HL-60/S4 (cell line): ENCODE measurements around the gene GAS1.

Experiments used
- in situ Hi-C: fragments of 300-500 bp; cut with MboI; formaldehyde crosslinking; loops from 2 replicates; pipeline ENCODE4 v1.14.3; 2022; ENCODE audit warnings: low sequenced_read_pairs

Gene GAS1

GRCh38 chr9:86926145-86926544 is 21.2 kb downstream of the GAS1 start:
- in situ Hi-C loops, result no loop called here

GRCh38 chr9:86925686-86926085 is 21.6 kb downstream of the GAS1 start:
- in situ Hi-C loops, result no loop called here

GRCh38 chr9:86924206-86924605 is 23.1 kb downstream of the GAS1 start:
- in situ Hi-C loops, result no loop called here

DNA sequence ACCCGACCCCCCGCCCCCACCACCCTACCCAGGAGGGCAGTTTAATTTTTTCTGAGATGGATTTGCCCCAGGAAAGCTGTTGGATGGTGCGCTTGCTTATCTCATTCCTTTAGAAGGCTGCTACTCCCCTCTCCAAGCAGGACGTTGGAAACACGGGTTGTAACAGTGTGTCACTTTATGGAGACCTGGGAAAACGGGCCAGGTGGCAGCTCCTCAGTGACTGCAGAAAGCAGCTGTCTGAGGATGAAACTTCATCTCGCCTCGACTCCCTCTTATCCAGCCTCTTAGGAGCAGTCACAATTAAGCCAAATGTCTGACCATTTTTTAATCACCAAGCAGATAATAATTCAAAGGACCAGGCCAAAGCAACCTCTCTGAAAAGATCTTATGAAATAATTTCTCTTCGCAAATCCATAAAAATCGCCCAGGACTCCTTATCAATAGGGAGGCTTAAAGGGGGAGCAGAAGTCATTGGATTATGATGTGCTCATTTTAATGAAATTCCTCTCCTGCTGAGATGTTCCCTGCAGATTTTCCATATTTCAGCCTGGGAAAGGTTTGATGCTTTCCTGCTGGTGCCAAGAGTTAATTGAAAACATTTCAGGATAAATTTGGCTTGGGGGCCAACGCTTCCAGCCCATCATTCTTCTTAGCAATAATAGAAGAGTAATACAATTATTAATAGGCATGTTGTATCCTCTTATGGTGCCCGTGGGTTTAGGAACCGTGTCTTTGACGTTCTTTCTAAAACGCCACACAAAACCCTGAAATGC is 26.0 kb downstream of the GAS1 start:
- in situ Hi-C loops, result no loop called here

DNA sequence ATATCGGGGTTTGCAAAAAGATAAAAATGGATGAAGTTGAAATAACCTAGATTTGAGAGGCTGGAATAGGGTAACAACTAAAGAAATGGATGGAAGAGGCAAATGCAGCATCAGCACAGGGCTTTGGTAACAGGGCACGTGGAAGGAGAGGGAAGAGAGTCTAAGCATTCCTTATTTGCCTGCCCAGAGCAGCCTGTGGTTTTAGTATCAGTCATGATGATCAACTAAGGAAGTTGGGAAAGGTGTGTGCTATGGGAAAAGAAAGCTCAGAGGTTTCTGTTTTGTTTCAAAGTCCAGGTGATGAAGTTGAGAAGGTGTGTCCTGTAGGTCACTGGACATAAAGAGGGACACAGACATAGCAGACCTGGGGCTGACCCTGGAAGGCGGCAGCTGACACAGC is 28.8 kb downstream of the GAS1 start:
- in situ Hi-C loops, result no loop called here

DNA sequence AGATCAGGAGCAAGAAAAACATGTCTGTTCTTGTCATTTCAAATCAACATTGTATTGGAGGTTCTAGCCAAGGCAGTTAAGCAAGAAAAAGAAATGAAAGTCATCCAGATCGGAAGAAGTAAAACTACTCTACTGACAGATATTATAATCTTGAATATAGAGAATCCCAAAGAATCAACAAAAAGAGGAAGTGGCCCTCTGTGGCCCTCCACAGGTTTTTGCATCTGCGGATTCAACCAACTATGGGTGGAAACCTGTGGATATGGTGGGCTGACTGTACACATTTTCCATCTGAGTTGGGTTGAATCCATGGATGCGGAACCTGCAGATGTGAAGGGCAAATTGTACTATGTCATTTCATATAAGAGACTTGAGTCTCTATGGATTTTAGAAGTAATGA is 35.1 kb downstream of the GAS1 start:
- in situ Hi-C loops, result no loop called here

DNA sequence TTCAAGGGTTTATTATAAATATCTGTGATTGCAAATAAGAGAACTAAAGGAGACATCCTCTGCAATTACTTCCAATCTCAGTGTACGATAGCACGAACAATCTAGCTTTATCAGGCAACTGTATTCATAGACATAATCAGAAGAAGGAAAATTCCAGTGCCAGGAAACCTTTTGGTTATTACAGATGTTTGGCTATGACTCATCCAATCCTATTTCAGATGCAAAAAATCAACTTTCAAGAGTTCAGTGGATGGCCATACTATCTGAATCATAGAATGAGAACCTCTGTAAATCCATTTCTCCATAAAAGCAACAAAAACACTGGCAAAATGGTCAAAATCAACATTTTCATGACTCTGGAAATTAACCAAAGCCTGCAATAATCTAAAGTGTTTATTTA is 37.9 kb downstream of the GAS1 start:
- in situ Hi-C loops, result no loop called here

GRCh38 chr9:86908261-86908660 is 39.0 kb downstream of the GAS1 start:
- in situ Hi-C loops, result no loop called here

DNA sequence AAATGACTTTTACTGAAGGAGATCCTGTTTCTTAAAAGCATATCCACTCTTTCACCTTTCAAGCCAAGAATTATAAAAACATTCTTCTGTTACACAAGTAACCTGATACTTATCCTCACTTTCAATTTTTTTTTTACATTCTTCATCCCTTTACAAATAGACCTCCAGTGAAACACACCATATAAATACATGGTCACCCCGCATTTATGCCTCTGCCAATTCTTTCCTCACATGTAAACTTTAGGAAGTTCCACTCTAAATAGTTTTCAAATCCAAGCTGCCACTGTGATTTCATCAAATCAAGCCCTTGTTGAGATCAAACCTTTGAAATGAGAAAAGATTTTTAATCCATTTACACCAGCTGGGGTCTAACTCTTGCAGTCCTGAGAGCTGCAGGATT is 40.0 kb downstream of the GAS1 start:
- in situ Hi-C loops, result no loop called here

DNA sequence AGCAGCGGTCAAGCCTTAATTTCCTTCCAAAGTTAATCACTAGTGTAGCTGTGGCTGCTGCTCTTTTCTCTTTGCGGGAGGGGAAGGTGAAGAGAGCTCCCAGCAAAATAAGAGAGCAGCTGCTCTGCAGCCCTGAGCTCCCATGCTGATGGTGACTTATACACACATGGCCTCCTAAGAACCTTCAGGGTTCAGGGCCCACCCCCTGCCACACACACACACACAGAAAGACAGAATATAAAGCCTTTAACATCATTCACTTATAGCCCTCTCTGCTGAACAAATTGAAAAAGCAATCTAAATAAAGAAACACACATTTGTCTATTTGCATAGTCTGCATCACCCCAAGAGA is 43.6 kb downstream of the GAS1 start:
- in situ Hi-C loops, result no loop called here

DNA sequence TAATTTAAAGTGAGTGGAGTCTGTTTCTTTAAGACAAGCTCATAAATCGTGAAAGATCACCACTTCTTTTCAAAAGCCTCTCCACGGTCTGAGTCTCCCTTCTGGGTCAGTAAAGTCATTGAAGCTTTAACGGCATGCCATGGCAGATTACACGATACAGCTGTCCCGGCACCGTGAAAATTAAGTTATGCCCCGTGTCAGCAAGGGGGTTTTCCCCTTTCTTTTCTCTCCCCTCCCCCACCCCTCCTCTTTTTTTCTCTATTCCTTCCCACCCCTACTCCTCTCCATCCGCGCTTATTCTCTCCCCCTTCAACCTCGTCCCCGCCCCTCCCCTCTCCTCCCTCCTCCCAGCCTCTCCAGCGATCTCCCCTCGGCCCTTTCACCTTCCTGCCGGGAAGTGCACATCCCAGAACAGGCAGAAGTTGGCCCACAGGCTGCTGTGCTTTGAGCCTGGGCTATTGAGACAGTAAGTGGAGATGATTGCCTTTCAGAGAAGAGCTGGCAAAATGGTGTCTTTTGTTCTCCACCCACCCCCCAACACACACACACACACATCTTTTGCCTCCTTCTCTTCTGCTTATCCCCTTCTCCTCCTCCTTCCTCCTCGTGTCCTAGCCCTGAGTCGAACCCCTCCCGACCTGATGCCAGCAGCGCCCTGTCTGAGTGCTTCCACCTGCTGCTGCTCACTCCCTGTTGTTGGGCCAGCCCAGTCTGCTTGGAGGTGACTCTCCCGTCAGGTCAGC is 44.1 kb downstream of the GAS1 start:
- in situ Hi-C loops, result no loop called here

GRCh38 chr9:86902586-86902985 is 44.7 kb downstream of the GAS1 start:
- in situ Hi-C loops, result no loop called here

DNA sequence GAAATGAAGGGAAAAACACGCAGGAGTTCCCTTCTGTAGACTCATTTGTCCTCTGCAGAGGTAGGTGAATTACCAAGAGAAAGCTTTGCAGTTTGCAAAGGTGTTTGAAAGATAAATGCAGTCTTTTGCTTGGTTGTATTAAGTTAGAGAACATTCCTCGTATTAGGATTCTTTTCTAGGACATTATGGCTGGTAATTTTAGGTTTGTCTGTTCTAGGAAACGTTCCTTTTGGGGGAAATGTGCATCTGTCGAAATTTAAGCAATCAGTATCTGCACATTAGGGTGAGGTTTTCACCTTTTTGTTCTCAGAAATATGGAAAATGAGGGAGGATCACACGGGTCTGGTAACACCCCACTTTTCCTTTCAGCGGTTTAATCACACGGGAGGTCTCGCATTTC is 45.1 kb downstream of the GAS1 start:
- in situ Hi-C loops, result no loop called here

DNA sequence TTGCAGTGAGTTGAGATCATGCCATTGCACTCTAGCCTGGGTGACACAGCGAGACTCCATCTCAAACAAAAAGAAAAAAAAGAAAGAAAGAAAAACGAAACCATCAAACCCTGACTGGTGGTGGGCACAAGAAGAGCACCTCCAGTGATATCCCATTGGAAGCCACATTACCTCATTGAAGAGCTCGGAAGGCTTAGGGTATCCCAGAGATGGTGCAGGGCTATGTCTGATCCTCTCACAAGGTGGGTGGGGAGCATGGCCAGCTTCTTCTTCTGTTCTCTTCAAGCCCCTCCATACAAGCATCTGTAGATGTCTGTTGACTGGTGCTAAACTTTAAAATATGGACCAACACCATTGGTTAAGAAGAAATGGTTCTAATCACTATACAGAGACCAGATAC is 45.8 kb downstream of the GAS1 start:
- in situ Hi-C loops, result no loop called here
